ENCODE measurements around the gene DAB2IP.

- TF ChIP-seq CTCF (optimal IDR thresholded peaks at IDR 0.05 in 1 of 3, IDR thresholded peaks at IDR 0.05 in 1 of 3, conservative IDR thresholded peaks at IDR 0.05 in 1 of 3; ENCODE audit: extremely low read depth in 1 of 3, insufficient read depth in 2 of 3, low read length in 3 of 3): no peak
- TF ChIP-seq EZH2 (IDR thresholded peaks at IDR 0.05; ENCODE audit: low read length): no peak
These were observed 135.6 kb downstream of the DAB2IP start for GRCh38 chr9:121786998-121787422.
